ENCODE results near the gene ADNP2.

DNA sequence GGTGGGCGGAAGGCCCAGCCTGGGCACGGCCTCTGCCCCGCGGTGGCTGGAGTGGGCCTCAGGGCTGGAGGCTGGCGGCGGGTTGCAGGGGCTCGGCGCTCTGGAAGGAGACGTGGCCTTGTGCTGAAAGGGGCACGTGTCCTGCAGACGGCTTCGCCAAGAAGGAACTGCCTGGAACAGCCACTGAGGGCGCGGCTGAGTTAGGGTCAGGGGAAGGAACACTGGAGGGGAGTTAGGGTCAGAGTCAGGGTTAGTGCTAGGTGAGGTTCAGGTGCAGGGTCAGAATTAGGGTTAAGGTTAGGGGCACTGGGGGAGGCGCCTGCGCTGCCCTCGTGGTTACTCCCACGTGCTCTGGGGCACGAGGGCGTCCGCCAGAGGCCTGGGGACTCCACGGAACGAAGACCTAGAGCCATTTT lies 933 bp upstream of the ADNP2 start:
- TF ChIP-seq, protein P1, sequence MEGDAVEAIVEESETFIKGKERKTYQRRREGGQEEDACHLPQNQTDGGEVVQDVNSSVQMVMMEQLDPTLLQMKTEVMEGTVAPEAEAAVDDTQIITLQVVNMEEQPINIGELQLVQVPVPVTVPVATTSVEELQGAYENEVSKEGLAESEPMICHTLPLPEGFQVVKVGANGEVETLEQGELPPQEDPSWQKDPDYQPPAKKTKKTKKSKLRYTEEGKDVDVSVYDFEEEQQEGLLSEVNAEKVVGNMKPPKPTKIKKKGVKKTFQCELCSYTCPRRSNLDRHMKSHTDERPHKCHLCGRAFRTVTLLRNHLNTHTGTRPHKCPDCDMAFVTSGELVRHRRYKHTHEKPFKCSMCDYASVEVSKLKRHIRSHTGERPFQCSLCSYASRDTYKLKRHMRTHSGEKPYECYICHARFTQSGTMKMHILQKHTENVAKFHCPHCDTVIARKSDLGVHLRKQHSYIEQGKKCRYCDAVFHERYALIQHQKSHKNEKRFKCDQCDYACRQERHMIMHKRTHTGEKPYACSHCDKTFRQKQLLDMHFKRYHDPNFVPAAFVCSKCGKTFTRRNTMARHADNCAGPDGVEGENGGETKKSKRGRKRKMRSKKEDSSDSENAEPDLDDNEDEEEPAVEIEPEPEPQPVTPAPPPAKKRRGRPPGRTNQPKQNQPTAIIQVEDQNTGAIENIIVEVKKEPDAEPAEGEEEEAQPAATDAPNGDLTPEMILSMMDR (IDR thresholded peaks at IDR 0.05): no peak
- TF ChIP-seq POLR2AphosphoS5 (IDR thresholded peaks at IDR 0.05): no peak
